HEK293 (cell line): Measurements from ENCODE around the gene PTPRG.

Experiments
- KLF17 ChIP-seq: fragments of 450-650 bp; formaldehyde crosslinking; IDR thresholded peaks from 2 replicates; pipeline ENCODE4 v1.5.1; 2016; ENCODE audit warnings: missing biosample characterization, missing genetic modification characterization
- PRDM1 ChIP-seq: fragments of 450-650 bp; formaldehyde crosslinking; IDR thresholded peaks from 2 replicates; pipeline ENCODE4; 2016; ENCODE audit warnings: missing biosample characterization, missing genetic modification characterization
- ZNF16 ChIP-seq: fragments of 450-650 bp; formaldehyde crosslinking; IDR thresholded peaks from 2 replicates; pipeline ENCODE4 v1.5.1; 2016; ENCODE audit warnings: low read depth, missing biosample characterization, missing genetic modification characterization
- ZNF24 ChIP-seq: fragments of 450-650 bp; formaldehyde crosslinking; IDR thresholded peaks from 2 replicates; pipeline ENCODE4 v1.5.1; 2016; ENCODE audit warnings: missing biosample characterization, missing genetic modification characterization
- TF ChIP-seq, protein P1 (sequence below): fragments of 450-650 bp; IDR thresholded peaks from 2 replicates; pipeline ENCODE4 v1.5.1; 2018; ENCODE audit warnings: missing biosample characterization, mild to moderate bottlenecking, missing genetic modification characterization
- TF ChIP-seq, protein P2 (sequence below): fragments of 450-650 bp; formaldehyde crosslinking; conservative IDR thresholded peaks from 2 replicates; pipeline ENCODE4 v1.5.1; 2016; ENCODE audit warnings: low read depth, missing biosample characterization, missing genetic modification characterization
- TF ChIP-seq, protein P3 (sequence below): fragments of 450-650 bp; formaldehyde crosslinking; IDR thresholded peaks from 2 replicates; pipeline ENCODE4 v1.5.1; 2017; ENCODE audit warnings: missing biosample characterization, missing genetic modification characterization
- TF ChIP-seq, protein P4 (sequence below): sonication (generic); formaldehyde crosslinking; IDR thresholded peaks from 2 replicates; pipeline ENCODE4 v1.8.1; 2022; ENCODE audit warnings: mild to moderate bottlenecking, moderate library complexity, missing genetic modification reagents

DNA sequence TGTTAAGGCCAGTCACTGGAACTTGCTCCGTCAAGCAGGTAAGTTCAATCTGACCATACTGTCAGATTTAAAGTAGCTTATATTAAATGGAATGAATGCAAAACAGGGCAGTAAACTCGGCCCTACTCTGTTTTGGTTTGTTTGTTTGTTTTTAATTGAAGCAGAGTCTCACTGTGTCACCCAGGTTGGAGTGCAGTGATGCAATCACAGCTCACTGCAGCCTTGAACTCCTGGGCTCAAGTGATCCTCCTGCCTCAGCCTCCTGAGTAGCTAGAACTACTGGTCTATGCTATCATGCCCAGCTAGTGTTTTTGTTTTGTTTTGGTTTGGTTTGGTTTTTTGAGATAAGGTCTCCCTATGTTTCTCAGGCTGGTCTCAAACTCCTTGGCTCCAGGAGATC, 507.0 kb downstream of the PTPRG start:
- TF ChIP-seq, protein P1, sequence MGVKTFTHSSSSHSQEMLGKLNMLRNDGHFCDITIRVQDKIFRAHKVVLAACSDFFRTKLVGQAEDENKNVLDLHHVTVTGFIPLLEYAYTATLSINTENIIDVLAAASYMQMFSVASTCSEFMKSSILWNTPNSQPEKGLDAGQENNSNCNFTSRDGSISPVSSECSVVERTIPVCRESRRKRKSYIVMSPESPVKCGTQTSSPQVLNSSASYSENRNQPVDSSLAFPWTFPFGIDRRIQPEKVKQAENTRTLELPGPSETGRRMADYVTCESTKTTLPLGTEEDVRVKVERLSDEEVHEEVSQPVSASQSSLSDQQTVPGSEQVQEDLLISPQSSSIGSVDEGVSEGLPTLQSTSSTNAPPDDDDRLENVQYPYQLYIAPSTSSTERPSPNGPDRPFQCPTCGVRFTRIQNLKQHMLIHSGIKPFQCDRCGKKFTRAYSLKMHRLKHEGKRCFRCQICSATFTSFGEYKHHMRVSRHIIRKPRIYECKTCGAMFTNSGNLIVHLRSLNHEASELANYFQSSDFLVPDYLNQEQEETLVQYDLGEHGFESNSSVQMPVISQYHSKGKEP (tag by site-specific recombination): no peak
- TF ChIP-seq ZNF16 (tag by site-specific recombination): no peak
- TF ChIP-seq PRDM1 (tag by site-specific recombination): no peak
- TF ChIP-seq, protein P2, sequence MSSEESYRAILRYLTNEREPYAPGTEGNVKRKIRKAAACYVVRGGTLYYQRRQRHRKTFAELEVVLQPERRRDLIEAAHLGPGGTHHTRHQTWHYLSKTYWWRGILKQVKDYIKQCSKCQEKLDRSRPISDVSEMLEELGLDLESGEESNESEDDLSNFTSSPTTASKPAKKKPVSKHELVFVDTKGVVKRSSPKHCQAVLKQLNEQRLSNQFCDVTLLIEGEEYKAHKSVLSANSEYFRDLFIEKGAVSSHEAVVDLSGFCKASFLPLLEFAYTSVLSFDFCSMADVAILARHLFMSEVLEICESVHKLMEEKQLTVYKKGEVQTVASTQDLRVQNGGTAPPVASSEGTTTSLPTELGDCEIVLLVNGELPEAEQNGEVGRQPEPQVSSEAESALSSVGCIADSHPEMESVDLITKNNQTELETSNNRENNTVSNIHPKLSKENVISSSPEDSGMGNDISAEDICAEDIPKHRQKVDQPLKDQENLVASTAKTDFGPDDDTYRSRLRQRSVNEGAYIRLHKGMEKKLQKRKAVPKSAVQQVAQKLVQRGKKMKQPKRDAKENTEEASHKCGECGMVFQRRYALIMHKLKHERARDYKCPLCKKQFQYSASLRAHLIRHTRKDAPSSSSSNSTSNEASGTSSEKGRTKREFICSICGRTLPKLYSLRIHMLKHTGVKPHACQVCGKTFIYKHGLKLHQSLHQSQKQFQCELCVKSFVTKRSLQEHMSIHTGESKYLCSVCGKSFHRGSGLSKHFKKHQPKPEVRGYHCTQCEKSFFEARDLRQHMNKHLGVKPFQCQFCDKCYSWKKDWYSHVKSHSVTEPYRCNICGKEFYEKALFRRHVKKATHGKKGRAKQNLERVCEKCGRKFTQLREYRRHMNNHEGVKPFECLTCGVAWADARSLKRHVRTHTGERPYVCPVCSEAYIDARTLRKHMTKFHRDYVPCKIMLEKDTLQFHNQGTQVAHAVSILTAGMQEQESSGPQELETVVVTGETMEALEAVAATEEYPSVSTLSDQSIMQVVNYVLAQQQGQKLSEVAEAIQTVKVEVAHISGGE (tag by site-specific recombination): no peak
- TF ChIP-seq, protein P3, sequence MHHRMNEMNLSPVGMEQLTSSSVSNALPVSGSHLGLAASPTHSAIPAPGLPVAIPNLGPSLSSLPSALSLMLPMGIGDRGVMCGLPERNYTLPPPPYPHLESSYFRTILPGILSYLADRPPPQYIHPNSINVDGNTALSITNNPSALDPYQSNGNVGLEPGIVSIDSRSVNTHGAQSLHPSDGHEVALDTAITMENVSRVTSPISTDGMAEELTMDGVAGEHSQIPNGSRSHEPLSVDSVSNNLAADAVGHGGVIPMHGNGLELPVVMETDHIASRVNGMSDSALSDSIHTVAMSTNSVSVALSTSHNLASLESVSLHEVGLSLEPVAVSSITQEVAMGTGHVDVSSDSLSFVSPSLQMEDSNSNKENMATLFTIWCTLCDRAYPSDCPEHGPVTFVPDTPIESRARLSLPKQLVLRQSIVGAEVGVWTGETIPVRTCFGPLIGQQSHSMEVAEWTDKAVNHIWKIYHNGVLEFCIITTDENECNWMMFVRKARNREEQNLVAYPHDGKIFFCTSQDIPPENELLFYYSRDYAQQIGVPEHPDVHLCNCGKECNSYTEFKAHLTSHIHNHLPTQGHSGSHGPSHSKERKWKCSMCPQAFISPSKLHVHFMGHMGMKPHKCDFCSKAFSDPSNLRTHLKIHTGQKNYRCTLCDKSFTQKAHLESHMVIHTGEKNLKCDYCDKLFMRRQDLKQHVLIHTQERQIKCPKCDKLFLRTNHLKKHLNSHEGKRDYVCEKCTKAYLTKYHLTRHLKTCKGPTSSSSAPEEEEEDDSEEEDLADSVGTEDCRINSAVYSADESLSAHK (tag by site-specific recombination): no peak
- TF ChIP-seq, protein P4, sequence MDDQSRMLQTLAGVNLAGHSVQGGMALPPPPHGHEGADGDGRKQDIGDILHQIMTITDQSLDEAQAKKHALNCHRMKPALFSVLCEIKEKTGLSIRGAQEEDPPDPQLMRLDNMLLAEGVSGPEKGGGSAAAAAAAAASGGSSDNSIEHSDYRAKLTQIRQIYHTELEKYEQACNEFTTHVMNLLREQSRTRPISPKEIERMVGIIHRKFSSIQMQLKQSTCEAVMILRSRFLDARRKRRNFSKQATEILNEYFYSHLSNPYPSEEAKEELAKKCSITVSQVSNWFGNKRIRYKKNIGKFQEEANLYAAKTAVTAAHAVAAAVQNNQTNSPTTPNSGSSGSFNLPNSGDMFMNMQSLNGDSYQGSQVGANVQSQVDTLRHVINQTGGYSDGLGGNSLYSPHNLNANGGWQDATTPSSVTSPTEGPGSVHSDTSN (CRISPR knock-in tag): no peak
- TF ChIP-seq ZNF24 (tag by site-specific recombination): no peak
- TF ChIP-seq KLF17 (tag by site-specific recombination): no peak
